Pancreas (tissue), 10 donors: ENCODE data around the gene HEXIM2. TPM values are rescaled to one million over a fixed set of nuclear protein-coding genes. Genes with fewer than 3 reads are reported as not detected.

Experiments
- ATAC-seq, 4 donors: fragments of 200-7000 bp; cut with Tn5 transposase; one replicate each; pipeline versions ENCODE4 v1.8.0 to v1.9.1; 2020; ENCODE audit warnings: mild to moderate bottlenecking in 4 of 4, moderate library complexity in 4 of 4
- DNase-seq, 6 donors: peaks; one replicate each; pipeline ENCODE4 v3.0.0-alpha.2; 2020
- FAIRE-seq: peaks from 2 replicates; lab custom pipeline; 2012; peaks lifted over from hg19 to GRCh38; lab: Jason Lieb, UNC
- H3K27ac ChIP-seq, 4 donors: fragments of 200-600 bp; sonication (generic); 1 replicate in 3 of 4; 2 replicates in 1 of 4; pipeline versions ENCODE4 v1.5.0 to v1.8.0; 2020
- H3K27me3 ChIP-seq, 4 donors: fragments of 200-600 bp; one replicate each; pipeline ENCODE4 v1.8.0; 2021
- H3K36me3 ChIP-seq, 3 donors: fragments of 200-600 bp; sonication (generic) in 1 of 3; one replicate each; pipeline versions ENCODE4 v1.5.0 to v1.8.0; 2020 to 2021
- H3K4me1 ChIP-seq, 3 donors: fragments of 200-600 bp; one replicate each; pipeline ENCODE4 v1.8.0; 2021
- H3K4me3 ChIP-seq, 4 donors: fragments of 200-600 bp; sonication (generic) in 2 of 4; one replicate each; pipeline versions ENCODE4 v1.5.0 to v1.8.0; 2020 to 2021
- H3K9me3 ChIP-seq, 4 donors: fragments of 200-600 bp; one replicate each; pipeline ENCODE4 v1.8.0; 2021
- WGBS, 2 donors: extraction: QIAGEN DNeasy Blood & Tissue Kit; methylation state at CpG; one replicate each; pipeline ENCODE4 v1.1.7; 2013; 5-methylcytosine and 5-hydroxymethylcytosine counted together
- intact Hi-C, 3 donors: fragments of 100-400 bp; cut with DNase I; formaldehyde crosslinking; loops; one replicate each; pipeline versions ENCODE4 v1.11.1 to v1.14.2; 2022
- polyA plus RNA-seq, 2 donors: library from polyadenylated mRNA; stranded (reverse); fragments of 200-250 nt; gene quantifications; one replicate each; pipeline ENCODE4 v1.2.3, GENCODE V29; 2013
- total RNA-seq, 6 donors: library from RNA; stranded (reverse); fragmentation: NEBNext Ultra II Directional in 4 of 6; extraction: Animal tissue kit (Norgen Biotek cat#: 25700) in 4 of 6; gene quantifications; one replicate each; pipeline versions ENCODE4 v1.2.1 to v1.2.4, GENCODE V29; 2021 to 2023
- TF ChIP-seq, protein P1 (sequence below), 4 donors: fragments of 200-600 bp; sonication (generic) in 3 of 4; IDR thresholded peaks; one replicate each; pipeline versions ENCODE4 v1.5.0 to v1.8.0; 2021; ENCODE audit warnings: antibody characterized with exemption in 4 of 4
- donor health status: healthy with polysubstance abuse.
- donor health status: DM: no; HTN: no; CAD: no; lungs with moderate emphysema.
- donor health status: DM: no; HTN: no; CAD: no.
- donor health status: control.
- donor health status: control.
- donor health status: Bipolar disorder and iron deficiency.
- donor health status: DM: yes; HTN: yes; CAD: no.
- donor health status: DM: no; HTN: no; CAD: no.
- donor health status: DM: no; HTN: no; CAD: no.
- donor health status: DM: yes; HTN: yes; CAD: no.

Gene HEXIM2
- total and polyA plus RNA-seq, 8 donors = 4.0 to 10.9 (median 6.7) TPM

DNA sequence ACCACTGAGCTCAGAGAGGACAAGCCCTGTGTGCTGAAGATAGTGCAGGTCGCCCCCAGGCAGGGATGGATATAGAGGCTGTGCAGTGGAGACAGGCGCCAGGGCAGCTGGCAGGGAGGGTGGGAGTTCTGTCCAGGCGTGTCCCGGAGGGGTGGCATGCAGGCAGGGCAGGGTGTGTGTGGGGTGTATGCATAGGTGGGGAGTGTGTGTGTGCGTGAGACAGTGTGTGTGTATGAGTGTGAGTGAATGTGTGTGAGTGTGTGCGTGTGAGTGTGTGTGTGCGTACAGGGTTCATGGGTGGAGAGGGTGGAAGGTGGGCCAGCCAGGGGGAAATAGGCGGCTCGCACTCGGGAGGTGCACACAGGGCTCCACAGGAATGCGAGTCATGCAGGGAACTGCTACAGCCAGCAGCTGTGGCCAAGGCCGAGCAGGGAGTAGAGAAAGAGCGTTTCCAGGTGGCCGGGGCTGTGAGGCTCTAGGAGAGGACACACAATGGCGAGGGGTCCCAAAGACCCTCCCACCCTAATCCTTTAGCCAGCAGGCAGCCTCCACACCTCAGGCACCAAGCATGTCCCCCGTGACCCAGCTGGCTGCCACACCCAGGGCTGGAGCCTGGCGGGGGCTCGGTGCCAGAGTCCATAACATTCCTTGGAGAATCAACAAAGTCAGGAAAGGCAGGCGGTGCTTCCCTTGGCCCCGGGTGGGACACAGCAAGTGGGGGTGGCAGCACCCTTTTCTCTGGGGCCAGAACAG lies 34.0 kb upstream of the HEXIM2 start:
- no peaks in the 10 kb centered on the region for H3K27me3 ChIP-seq
- TF ChIP-seq, protein P1, sequence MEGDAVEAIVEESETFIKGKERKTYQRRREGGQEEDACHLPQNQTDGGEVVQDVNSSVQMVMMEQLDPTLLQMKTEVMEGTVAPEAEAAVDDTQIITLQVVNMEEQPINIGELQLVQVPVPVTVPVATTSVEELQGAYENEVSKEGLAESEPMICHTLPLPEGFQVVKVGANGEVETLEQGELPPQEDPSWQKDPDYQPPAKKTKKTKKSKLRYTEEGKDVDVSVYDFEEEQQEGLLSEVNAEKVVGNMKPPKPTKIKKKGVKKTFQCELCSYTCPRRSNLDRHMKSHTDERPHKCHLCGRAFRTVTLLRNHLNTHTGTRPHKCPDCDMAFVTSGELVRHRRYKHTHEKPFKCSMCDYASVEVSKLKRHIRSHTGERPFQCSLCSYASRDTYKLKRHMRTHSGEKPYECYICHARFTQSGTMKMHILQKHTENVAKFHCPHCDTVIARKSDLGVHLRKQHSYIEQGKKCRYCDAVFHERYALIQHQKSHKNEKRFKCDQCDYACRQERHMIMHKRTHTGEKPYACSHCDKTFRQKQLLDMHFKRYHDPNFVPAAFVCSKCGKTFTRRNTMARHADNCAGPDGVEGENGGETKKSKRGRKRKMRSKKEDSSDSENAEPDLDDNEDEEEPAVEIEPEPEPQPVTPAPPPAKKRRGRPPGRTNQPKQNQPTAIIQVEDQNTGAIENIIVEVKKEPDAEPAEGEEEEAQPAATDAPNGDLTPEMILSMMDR (IDR thresholded peaks at IDR 0.05) = no peak
- peaks cover 0 to 5% (median 0%) of the 10 kb centered on the region in 3 donors for H3K4me1 ChIP-seq
- DNase-seq = peak in 5 of 6 donors; percentile 36 to 75 (median 56)
- no peak overlapping the region for H3K4me3 ChIP-seq
- peak in 2 of 4 donors; percentile 7 to 12 for ATAC-seq
- no peak for FAIRE-seq
- WGBS, 2 donors = 38 to 42% methylated on average over 20 of the region's 20 CpGs
- H3K9me3 ChIP-seq = no peaks in the 10 kb centered on the region
- no peaks in the 10 kb centered on the region for H3K36me3 ChIP-seq
- peak overlapping the region in 3 of 4 donors; percentile 8 to 37 (median 26) for H3K27ac ChIP-seq
- intact Hi-C loops = no loop called here

DNA sequence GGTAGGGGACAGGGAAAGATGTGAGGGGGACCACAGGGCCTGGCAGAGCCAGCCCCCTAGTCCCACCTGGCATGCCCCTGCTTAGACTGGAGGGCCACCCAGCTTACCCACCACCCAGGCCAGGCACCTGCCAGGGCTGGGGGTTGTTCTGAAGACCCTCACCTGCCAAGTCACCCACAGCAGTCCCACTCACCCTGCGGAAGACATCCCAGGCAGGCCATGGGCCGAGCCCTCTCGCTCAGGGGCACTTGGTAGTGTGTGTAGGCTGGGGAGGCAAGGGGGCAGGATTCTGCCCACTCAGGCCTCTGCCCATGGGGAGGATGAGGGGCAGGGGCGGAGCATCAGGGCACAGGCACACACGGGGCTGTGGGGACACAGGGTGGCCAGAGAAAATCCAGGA lies 33.3 kb upstream of the HEXIM2 start:
- H3K27ac ChIP-seq = peak overlapping the region in 3 of 4 donors; percentile 8 to 37 (median 26)
- FAIRE-seq = no peak
- TF ChIP-seq, protein P1 (IDR thresholded peaks at IDR 0.05) = no peak
- H3K36me3 ChIP-seq = no peaks in the 10 kb centered on the region
- no peak overlapping the region for H3K4me3 ChIP-seq
- WGBS, 2 donors = 86 to 89% methylated on average over 5 of the region's 5 CpGs
- H3K9me3 ChIP-seq = no peaks in the 10 kb centered on the region
- DNase-seq = peak in 1 of 6 donors; percentile 60
- ATAC-seq = no peak
- H3K27me3 ChIP-seq = no peaks in the 10 kb centered on the region
- H3K4me1 ChIP-seq = peaks cover 0 to 5% (median 0%) of the 10 kb centered on the region in 3 donors
- intact Hi-C loops = no loop called here

DNA sequence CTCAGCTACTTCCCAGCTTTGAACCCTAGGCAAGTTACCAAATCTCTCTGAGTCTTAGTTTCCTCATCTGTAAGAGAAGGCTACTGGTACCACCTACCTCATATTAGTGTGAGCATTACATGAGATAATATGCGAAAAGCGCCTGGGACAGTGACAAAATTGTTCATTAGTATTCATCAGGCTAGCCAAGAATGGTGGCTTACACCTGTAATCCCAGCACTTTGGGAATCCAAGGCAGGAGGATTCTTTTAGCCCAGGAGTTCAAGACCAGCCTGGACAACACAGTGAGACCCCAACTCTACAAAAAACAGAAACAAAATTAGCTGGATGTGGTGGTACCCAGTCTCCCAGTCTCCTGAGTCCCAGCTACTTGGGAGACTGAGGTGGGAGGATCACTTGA lies 32.7 kb upstream of the HEXIM2 start:
- Histone ChIP-seq H3K9me3 (no peaks in the 10 kb centered on the region), H3K36me3 (no peaks in the 10 kb centered on the region), H3K27ac (no peak overlapping the region), H3K4me1 (peaks cover 0 to 5% (median 0%) of the 10 kb centered on the region in 3 donors), H3K27me3 (no peaks in the 10 kb centered on the region), H3K4me3 (no peak overlapping the region)
- FAIRE-seq (no peak), DNase-seq (no peak), ATAC-seq (no peak)
- intact Hi-C loops = no loop called here
- 92 to 95% methylated on average over 2 of the region's 2 CpGs for WGBS, 2 donors
- TF ChIP-seq, protein P1 (IDR thresholded peaks at IDR 0.05) = no peak

DNA sequence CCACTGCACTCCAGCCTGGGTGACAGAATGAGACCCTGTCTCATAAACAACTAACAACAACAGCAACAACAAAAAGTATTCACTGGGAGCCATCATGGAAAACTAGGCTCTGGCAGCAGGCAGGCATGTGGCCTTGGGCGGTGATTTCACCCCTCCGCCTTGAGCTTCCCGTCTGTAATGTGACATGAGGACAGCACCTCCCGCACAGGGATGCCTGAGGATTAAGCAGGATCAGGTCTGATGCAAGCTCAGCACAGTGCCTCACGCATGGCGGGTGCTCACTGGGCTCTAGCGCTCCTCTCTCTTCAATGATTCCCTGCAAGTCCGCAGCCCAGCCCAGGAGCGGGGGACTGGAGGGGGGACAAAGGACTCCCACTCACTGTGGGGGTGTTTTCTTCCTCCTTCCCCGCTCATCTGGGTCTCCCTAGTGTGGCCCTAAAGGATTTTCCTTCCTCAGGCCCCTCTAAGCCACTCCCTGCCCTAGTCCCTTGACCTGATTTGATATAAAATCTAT lies 32.2 kb upstream of the HEXIM2 start:
- FAIRE-seq = no peak
- Histone ChIP-seq H3K27me3 (no peaks in the 10 kb centered on the region), H3K9me3 (no peaks in the 10 kb centered on the region), H3K36me3 (no peaks in the 10 kb centered on the region), H3K4me1 (peaks cover 0 to 5% (median 0%) of the 10 kb centered on the region in 3 donors), H3K4me3 (no peak overlapping the region), H3K27ac (no peak overlapping the region)
- DNase-seq = peak in 1 of 6 donors; percentile 59
- intact Hi-C loops = no loop called here
- ATAC-seq = no peak
- TF ChIP-seq, protein P1 (IDR thresholded peaks at IDR 0.05) = no peak
- 78 to 85% methylated on average over 10 of the region's 10 CpGs for WGBS, 2 donors
